ENCODE measurements around the gene SNRNP25. TPM values are rescaled to one million over a fixed set of nuclear protein-coding genes. Genes with fewer than 3 reads are reported as not detected.
A peak's percentile ranks its signal among the peaks of the same experiment; 100 is the strongest.

SNRNP25 gene
- total and polyA plus RNA-seq, 2 donors (not counting 1 experiment from before 2014, with no cell fraction given) = 25.5 to 32.8 TPM

DNA sequence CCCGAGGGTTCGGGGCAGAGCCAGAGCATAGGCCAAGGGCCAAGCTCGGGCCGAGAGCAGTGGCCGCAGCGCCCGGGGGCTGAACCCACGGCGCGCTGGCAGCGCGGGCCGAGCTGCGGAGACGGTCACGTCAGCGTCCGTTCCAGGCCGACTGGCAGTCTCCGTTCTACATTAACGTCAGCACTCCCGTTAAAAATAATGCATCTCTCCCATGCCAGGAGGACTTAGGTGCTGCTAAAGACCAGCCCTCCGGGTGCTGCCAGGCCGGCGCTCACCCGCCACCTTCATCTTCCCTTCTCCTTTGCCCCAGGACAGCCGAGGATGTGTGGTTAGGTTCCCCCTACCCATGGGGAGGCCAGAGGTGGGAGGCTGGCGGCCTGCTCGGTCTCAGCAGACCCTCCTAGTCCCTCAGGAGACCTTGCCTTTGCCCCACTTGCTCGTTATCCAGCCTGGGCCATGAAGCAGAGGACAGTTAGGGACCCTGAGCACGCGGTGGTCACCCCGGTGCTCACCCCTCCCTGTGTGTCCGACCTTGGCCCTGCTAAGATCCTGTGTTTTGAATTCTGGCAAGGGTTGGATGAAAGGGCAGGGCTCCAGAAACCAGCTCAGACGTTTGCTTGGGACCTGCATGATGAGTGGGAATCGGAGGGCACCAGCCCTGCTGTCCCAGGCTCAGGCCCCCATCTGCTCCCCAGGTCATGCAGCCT is 25.0 kb downstream of the SNRNP25 start:
- Histone ChIP-seq H3K4me1 (ENCODE audit: control insufficient read depth in 2 of 2, insufficient read depth in 2 of 2, low read length in 2 of 2) (peaks cover 25 to 29% of the 10 kb centered on the region in 2 donors), H3K4me2 (replicated peaks; ENCODE audit: low read depth, low read length, poor library complexity, severe bottlenecking) (peak overlapping the region; percentile 87), H4K20me1 (ENCODE audit: control insufficient read depth, insufficient read depth, low read length, poor library complexity, severe bottlenecking) (no peaks in the 10 kb centered on the region), H3K27ac (ENCODE audit: low read length in 2 of 2) (peak overlapping the region in 1 of 2 donors; percentile 75), H3K79me2 (ENCODE audit: control insufficient read depth, insufficient read depth, low read length) (peaks cover 34% of the 10 kb centered on the region), H3K4me3 (ENCODE audit: control extremely low read depth in 1 of 5, extremely low read depth in 1 of 5, insufficient read depth in 1 of 5, low read depth in 2 of 5, low read length in 4 of 5) (peak overlapping the region; percentile 24 to 82 (median 75)), H3K9me3 (ENCODE audit: control extremely low read depth in 1 of 3, control insufficient read depth in 2 of 3, insufficient read depth in 1 of 3, low read length in 2 of 3) (no peaks in the 10 kb centered on the region), H3K36me3 (replicated peaks in 1 of 2; ENCODE audit: control extremely low read depth in 1 of 2, control insufficient read depth in 1 of 2, extremely low read depth in 1 of 2, insufficient read depth in 2 of 2, low read length in 1 of 2) (peaks cover 0 to 16% of the 10 kb centered on the region in 2 experiments), H2AFZ (ENCODE audit: insufficient read depth, low read depth, low read length, poor library complexity, severe bottlenecking) (peak overlapping the region; percentile 87), H3K9ac (ENCODE audit: low read length) (peak overlapping the region; percentile 83), H3K27me3 (replicated peaks in 1 of 4; ENCODE audit: control extremely low read depth in 1 of 4, control insufficient read depth in 3 of 4, insufficient read depth in 4 of 4, low read length in 3 of 4) (peaks cover 0 to 10% (median 2%) of the 10 kb centered on the region in 4 experiments)
- ATAC-seq (ENCODE audit: low read depth) (peak; percentile 12), DNase-seq (no peak)
- intact Hi-C loops (cut with micrococcal nuclease) = loop anchor here (1.0 kb wide), 2 partner anchors 13 to 19 kb away; no protein-coding TSS in a partner anchor
- TF ChIP-seq EZH2 (IDR thresholded peaks at IDR 0.05; ENCODE audit: borderline replicate concordance, insufficient read depth, low read depth, low read length, poor library complexity, severe bottlenecking) (no peak), CTCF (IDR thresholded peaks at IDR 0.05) (no peak)
- ChIA-PET POLR2A (interaction anchor here (0.7 to 1.0 kb wide), 2 partner anchors 13 to 25 kb away, joined by 3 read pairs; partner anchors contain the start of genes POLR3K and SNRNP25), CTCF (interaction anchor here (1.2 to 3.3 kb wide), 3 partner anchors 13 to 28 kb away, joined by 3 to 23 read pairs (median 8); no protein-coding TSS in a partner anchor)
- peak overlapping the region; percentile 90 for H3K4me3 Mint-ChIP-seq
- peaks cover 7% of the 10 kb centered on the region for H3K27me3 Mint-ChIP-seq
- 11% methylated on average over 35 of the region's 36 CpGs for WGBS (ENCODE audit: insufficient coverage)
- H3K4me1 Mint-ChIP-seq = peaks cover 28% of the 10 kb centered on the region
- no peaks in the 10 kb centered on the region for H3K9me3 Mint-ChIP-seq (ENCODE audit: insufficient read depth)
- peak overlapping the region; percentile 86 for H3K27ac Mint-ChIP-seq

All from B cell (primary cell).